ENCODE data around the gene ST3GAL6. TPM values are rescaled to one million over a fixed set of nuclear protein-coding genes. Genes with fewer than 3 reads are reported as not detected.

Gene ST3GAL6
- total and polyA plus RNA-seq, 2 of the 13 experiments (the other 11 are each of a cell fraction or from before 2014, with no cell fraction given) = 17.5 to 23.2 TPM

- TF ChIP-seq WIZ (CRISPR knock-in tag; IDR thresholded peaks at IDR 0.05) (no peak), ZNF3 (CRISPR knock-in tag; IDR thresholded peaks at IDR 0.05) (no peak), KAT8 (CRISPR knock-in tag; IDR thresholded peaks at IDR 0.05) (no peak), NPAS2 (CRISPR knock-in tag; IDR thresholded peaks at IDR 0.05; ENCODE audit: borderline replicate concordance) (no peak), POLR2G (IDR thresholded peaks at IDR 0.05; ENCODE audit: low read depth, low read length) (no peak), NCOA5 (CRISPR knock-in tag; IDR thresholded peaks at IDR 0.05) (no peak), ZMYM4 (CRISPR knock-in tag; IDR thresholded peaks at IDR 0.05) (0 out of 2 replicates have a peak, but pooled peaks have one; percentile 23), ZNF768 (CRISPR knock-in tag; IDR thresholded peaks at IDR 0.05) (no peak), RXRA (CRISPR knock-in tag; IDR thresholded peaks at IDR 0.05) (no peak), MIER3 (CRISPR knock-in tag; IDR thresholded peaks at IDR 0.05; ENCODE audit: borderline replicate concordance) (no peak), ZNF124 (CRISPR knock-in tag; IDR thresholded peaks at IDR 0.05) (no peak), MLLT10 (CRISPR knock-in tag; IDR thresholded peaks at IDR 0.05) (no peak), MEF2D (CRISPR knock-in tag; IDR thresholded peaks at IDR 0.05) (no peak), DMAP1 (CRISPR knock-in tag; IDR thresholded peaks at IDR 0.05) (no peak), HDAC1 (CRISPR knock-in tag; IDR thresholded peaks at IDR 0.05) (peak; percentile 39; the same call in 1 of the 2 replicates), ZBTB46 (CRISPR knock-in tag; IDR thresholded peaks at IDR 0.05; ENCODE audit: borderline replicate concordance) (no peak), SALL1 (CRISPR knock-in tag; IDR thresholded peaks at IDR 0.05) (no peak), SRSF4 (IDR thresholded peaks at IDR 0.05; ENCODE audit: low read depth, low read length, poor library complexity, severe bottlenecking) (no peak), ZNF564 (CRISPR knock-in tag; IDR thresholded peaks at IDR 0.05) (no peak)
- TF ChIP-seq, protein P1, sequence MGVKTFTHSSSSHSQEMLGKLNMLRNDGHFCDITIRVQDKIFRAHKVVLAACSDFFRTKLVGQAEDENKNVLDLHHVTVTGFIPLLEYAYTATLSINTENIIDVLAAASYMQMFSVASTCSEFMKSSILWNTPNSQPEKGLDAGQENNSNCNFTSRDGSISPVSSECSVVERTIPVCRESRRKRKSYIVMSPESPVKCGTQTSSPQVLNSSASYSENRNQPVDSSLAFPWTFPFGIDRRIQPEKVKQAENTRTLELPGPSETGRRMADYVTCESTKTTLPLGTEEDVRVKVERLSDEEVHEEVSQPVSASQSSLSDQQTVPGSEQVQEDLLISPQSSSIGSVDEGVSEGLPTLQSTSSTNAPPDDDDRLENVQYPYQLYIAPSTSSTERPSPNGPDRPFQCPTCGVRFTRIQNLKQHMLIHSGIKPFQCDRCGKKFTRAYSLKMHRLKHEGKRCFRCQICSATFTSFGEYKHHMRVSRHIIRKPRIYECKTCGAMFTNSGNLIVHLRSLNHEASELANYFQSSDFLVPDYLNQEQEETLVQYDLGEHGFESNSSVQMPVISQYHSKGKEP (CRISPR knock-in tag; IDR thresholded peaks at IDR 0.05) = no peak
- TF ChIP-seq, protein P2, sequence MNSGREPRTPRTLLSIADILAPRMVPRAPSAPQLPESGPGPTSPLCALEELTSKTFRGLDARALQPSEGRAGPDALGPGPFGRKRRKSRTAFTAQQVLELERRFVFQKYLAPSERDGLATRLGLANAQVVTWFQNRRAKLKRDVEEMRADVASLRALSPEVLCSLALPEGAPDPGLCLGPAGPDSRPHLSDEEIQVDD (CRISPR knock-in tag; IDR thresholded peaks at IDR 0.05; ENCODE audit: borderline replicate concordance) = no peak
- TF ChIP-seq, protein P3, sequence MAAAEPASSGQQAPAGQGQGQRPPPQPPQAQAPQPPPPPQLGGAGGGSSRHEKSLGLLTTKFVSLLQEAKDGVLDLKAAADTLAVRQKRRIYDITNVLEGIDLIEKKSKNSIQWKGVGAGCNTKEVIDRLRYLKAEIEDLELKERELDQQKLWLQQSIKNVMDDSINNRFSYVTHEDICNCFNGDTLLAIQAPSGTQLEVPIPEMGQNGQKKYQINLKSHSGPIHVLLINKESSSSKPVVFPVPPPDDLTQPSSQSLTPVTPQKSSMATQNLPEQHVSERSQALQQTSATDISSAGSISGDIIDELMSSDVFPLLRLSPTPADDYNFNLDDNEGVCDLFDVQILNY (CRISPR knock-in tag; conservative IDR thresholded peaks at IDR 0.05) = no peak
- TF ChIP-seq, protein P4, sequence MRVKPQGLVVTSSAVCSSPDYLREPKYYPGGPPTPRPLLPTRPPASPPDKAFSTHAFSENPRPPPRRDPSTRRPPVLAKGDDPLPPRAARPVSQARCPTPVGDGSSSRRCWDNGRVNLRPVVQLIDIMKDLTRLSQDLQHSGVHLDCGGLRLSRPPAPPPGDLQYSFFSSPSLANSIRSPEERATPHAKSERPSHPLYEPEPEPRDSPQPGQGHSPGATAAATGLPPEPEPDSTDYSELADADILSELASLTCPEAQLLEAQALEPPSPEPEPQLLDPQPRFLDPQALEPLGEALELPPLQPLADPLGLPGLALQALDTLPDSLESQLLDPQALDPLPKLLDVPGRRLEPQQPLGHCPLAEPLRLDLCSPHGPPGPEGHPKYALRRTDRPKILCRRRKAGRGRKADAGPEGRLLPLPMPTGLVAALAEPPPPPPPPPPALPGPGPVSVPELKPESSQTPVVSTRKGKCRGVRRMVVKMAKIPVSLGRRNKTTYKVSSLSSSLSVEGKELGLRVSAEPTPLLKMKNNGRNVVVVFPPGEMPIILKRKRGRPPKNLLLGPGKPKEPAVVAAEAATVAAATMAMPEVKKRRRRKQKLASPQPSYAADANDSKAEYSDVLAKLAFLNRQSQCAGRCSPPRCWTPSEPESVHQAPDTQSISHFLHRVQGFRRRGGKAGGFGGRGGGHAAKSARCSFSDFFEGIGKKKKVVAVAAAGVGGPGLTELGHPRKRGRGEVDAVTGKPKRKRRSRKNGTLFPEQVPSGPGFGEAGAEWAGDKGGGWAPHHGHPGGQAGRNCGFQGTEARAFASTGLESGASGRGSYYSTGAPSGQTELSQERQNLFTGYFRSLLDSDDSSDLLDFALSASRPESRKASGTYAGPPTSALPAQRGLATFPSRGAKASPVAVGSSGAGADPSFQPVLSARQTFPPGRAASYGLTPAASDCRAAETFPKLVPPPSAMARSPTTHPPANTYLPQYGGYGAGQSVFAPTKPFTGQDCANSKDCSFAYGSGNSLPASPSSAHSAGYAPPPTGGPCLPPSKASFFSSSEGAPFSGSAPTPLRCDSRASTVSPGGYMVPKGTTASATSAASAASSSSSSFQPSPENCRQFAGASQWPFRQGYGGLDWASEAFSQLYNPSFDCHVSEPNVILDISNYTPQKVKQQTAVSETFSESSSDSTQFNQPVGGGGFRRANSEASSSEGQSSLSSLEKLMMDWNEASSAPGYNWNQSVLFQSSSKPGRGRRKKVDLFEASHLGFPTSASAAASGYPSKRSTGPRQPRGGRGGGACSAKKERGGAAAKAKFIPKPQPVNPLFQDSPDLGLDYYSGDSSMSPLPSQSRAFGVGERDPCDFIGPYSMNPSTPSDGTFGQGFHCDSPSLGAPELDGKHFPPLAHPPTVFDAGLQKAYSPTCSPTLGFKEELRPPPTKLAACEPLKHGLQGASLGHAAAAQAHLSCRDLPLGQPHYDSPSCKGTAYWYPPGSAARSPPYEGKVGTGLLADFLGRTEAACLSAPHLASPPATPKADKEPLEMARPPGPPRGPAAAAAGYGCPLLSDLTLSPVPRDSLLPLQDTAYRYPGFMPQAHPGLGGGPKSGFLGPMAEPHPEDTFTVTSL (CRISPR knock-in tag; IDR thresholded peaks at IDR 0.05; ENCODE audit: borderline replicate concordance) = peak; percentile 26; the same call in 1 of the 2 replicates
Observed at GRCh38 chr3:98784042-98784441, 20.9 kb downstream of the ST3GAL6 start (continued).
